ENCODE results near the gene MED13L.

MED13L gene

GRCh38 chr12:116057356-116057755 is 220.1 kb downstream of the MED13L start:
- H3K9me3 ChIP-seq (ENCODE audit: insufficient read depth, low read length), result no peaks in the 10 kb centered on the region
- no peaks in the 10 kb centered on the region for H3K27me3 ChIP-seq (ENCODE audit: insufficient read depth, insufficient read length)
- no peaks in the 10 kb centered on the region for H3K36me3 ChIP-seq (ENCODE audit: insufficient read depth, insufficient read length, low read length)
- no peak for TF ChIP-seq YY1 (IDR thresholded peaks at IDR 0.05; ENCODE audit: insufficient read depth, insufficient read length)
- no peak for TF ChIP-seq ZNF274 (IDR thresholded peaks at IDR 0.05; ENCODE audit: low read depth, low read length)
- no peak for TF ChIP-seq SUZ12 (IDR thresholded peaks at IDR 0.05; ENCODE audit: extremely low read depth, insufficient read depth, insufficient read length)
- no peak overlapping the region for H3K4me3 ChIP-seq (ENCODE audit: insufficient read length, low read depth)
- no peak for DNase-seq (ENCODE audit: low read depth, low spot score)
- no peaks in the 10 kb centered on the region for H3K4me1 ChIP-seq (ENCODE audit: insufficient read depth, insufficient read length)
- no peak overlapping the region for H3K9ac ChIP-seq (ENCODE audit: insufficient read length, low read depth)

DNA sequence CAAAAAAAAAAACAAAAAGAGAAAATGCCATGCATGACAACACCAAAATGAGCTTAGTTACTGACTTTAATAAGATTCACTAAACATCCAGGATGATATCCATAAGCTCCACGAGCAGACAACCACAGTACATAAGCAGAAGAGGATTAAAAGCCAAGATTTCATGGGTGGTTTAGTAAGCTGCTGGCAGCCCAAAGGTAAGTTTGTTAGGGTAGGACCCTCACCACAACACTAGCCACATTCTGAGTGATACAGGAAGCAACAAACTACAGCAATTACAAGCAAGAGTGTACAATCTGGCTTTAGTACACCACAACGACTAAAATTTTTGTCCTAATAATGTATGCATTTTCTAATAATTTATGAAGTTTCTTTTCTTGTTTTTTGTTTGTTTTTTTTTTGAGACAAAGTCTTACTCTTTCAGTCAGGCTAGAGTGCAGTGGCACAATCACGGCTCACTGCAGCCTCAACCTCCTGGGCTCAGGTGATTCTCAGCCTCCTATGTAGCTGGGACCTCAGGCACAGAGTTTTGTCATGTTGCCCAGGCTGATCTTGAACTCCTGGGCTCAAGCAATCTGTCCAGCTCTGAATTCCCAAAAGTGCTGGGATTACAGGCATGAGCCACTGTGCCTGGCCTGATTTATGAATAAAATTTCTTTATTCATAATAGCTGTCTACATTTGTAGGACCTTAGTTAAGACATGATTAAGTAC is 221.4 kb downstream of the MED13L start:
- no peaks in the 10 kb centered on the region for H3K36me3 ChIP-seq (ENCODE audit: insufficient read depth, insufficient read length, low read length)
- H3K4me3 ChIP-seq (ENCODE audit: insufficient read length, low read depth), result no peak overlapping the region
- TF ChIP-seq YY1 (IDR thresholded peaks at IDR 0.05; ENCODE audit: insufficient read depth, insufficient read length), result no peak
- TF ChIP-seq ZNF274 (IDR thresholded peaks at IDR 0.05; ENCODE audit: low read depth, low read length), result no peak
- no peak for TF ChIP-seq SUZ12 (IDR thresholded peaks at IDR 0.05; ENCODE audit: extremely low read depth, insufficient read depth, insufficient read length)
- no peak overlapping the region for H3K9ac ChIP-seq (ENCODE audit: insufficient read length, low read depth)
- H3K4me1 ChIP-seq (ENCODE audit: insufficient read depth, insufficient read length), result no peaks in the 10 kb centered on the region
- no peak for DNase-seq (ENCODE audit: low read depth, low spot score)
- no peaks in the 10 kb centered on the region for H3K27me3 ChIP-seq (ENCODE audit: insufficient read depth, insufficient read length)
- H3K9me3 ChIP-seq (ENCODE audit: insufficient read depth, low read length), result no peaks in the 10 kb centered on the region

- H3K36me3 ChIP-seq (ENCODE audit: insufficient read depth, insufficient read length, low read length), result no peaks in the 10 kb centered on the region
- no peaks in the 10 kb centered on the region for H3K4me1 ChIP-seq (ENCODE audit: insufficient read depth, insufficient read length)
- DNase-seq (ENCODE audit: low read depth, low spot score), result no peak
- H3K9ac ChIP-seq (ENCODE audit: insufficient read length, low read depth), result no peak overlapping the region
- H3K4me3 ChIP-seq (ENCODE audit: insufficient read length, low read depth), result no peak overlapping the region
- TF ChIP-seq YY1 (IDR thresholded peaks at IDR 0.05; ENCODE audit: insufficient read depth, insufficient read length) (no peak), SUZ12 (IDR thresholded peaks at IDR 0.05; ENCODE audit: extremely low read depth, insufficient read depth, insufficient read length) (no peak), ZNF274 (IDR thresholded peaks at IDR 0.05; ENCODE audit: low read depth, low read length) (no peak)
- H3K9me3 ChIP-seq (ENCODE audit: insufficient read depth, low read length), result no peaks in the 10 kb centered on the region
- H3K27me3 ChIP-seq (ENCODE audit: insufficient read depth, insufficient read length), result no peaks in the 10 kb centered on the region
Measured at GRCh38 chr12:116054280-116054679, 223.2 kb downstream of the MED13L start.

- no peak overlapping the region for H3K4me3 ChIP-seq (ENCODE audit: insufficient read length, low read depth)
- no peaks in the 10 kb centered on the region for H3K36me3 ChIP-seq (ENCODE audit: insufficient read depth, insufficient read length, low read length)
- TF ChIP-seq ZNF274 (IDR thresholded peaks at IDR 0.05; ENCODE audit: low read depth, low read length), result no peak
- TF ChIP-seq SUZ12 (IDR thresholded peaks at IDR 0.05; ENCODE audit: extremely low read depth, insufficient read depth, insufficient read length), result no peak
- no peak for DNase-seq (ENCODE audit: low read depth, low spot score)
- H3K9ac ChIP-seq (ENCODE audit: insufficient read length, low read depth), result no peak overlapping the region
- H3K9me3 ChIP-seq (ENCODE audit: insufficient read depth, low read length), result no peaks in the 10 kb centered on the region
- no peaks in the 10 kb centered on the region for H3K27me3 ChIP-seq (ENCODE audit: insufficient read depth, insufficient read length)
- H3K4me1 ChIP-seq (ENCODE audit: insufficient read depth, insufficient read length), result no peaks in the 10 kb centered on the region
Measured at GRCh38 chr12:116053479-116054200, 223.9 kb downstream of the MED13L start.

DNA sequence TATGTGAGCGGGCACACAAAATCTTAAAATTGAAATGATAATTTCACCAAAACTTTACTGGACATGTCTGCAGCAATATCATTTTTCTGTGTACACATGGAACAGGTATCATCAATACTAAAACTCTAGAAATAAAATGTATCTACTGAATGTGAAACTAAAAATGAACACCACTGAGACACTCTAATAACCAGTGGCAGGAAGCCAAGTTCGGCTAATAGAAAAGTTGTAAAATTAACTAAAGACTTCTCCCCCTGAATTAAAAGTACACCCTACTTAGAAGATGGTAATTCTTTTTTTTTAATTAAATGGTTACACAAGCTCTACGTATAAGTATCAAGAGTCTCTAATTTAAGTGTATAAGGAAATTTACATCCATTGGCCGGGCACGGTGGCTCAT is 227.2 kb downstream of the MED13L start:
- Histone ChIP-seq H3K27me3 (ENCODE audit: insufficient read depth, insufficient read length) (no peaks in the 10 kb centered on the region), H3K9me3 (ENCODE audit: insufficient read depth, low read length) (no peaks in the 10 kb centered on the region), H3K4me1 (ENCODE audit: insufficient read depth, insufficient read length) (no peaks in the 10 kb centered on the region), H3K9ac (ENCODE audit: insufficient read length, low read depth) (no peak overlapping the region), H3K36me3 (ENCODE audit: insufficient read depth, insufficient read length, low read length) (no peaks in the 10 kb centered on the region), H3K4me3 (ENCODE audit: insufficient read length, low read depth) (no peak overlapping the region)
- TF ChIP-seq ZNF274 (IDR thresholded peaks at IDR 0.05; ENCODE audit: low read depth, low read length), result no peak
- no peak for TF ChIP-seq YY1 (IDR thresholded peaks at IDR 0.05; ENCODE audit: insufficient read depth, insufficient read length)
- no peak for TF ChIP-seq SUZ12 (IDR thresholded peaks at IDR 0.05; ENCODE audit: extremely low read depth, insufficient read depth, insufficient read length)
- no peak for DNase-seq (ENCODE audit: low read depth, low spot score)

DNA sequence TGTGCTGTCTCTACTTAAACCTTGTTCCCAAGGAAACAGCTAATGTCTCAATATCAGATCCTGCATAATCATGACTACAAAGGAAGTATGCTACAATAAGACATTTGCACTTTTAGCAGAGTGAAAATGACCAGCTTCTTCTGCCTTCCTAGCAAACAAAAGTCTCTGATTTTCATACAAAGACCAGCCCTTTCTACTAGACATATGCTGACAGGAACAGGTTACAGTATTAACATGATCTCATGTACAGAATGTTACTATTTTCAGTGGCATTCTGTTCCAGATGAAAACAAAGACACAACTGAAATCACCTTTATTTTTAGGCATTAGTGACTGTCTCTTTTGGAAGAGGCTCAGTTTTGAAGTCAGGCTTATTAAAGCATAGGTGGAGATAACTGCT is 228.6 kb downstream of the MED13L start:
- no peak overlapping the region for H3K9ac ChIP-seq (ENCODE audit: insufficient read length, low read depth)

GRCh38 chr12:116046039-116046438 is 231.5 kb downstream of the MED13L start:
- Histone ChIP-seq H3K27me3 (ENCODE audit: insufficient read depth, insufficient read length) (no peaks in the 10 kb centered on the region), H3K4me1 (ENCODE audit: insufficient read depth, insufficient read length) (no peaks in the 10 kb centered on the region), H3K36me3 (ENCODE audit: insufficient read depth, insufficient read length, low read length) (no peaks in the 10 kb centered on the region), H3K9ac (ENCODE audit: insufficient read length, low read depth) (no peak overlapping the region), H3K4me3 (ENCODE audit: insufficient read length, low read depth) (no peak overlapping the region), H3K9me3 (ENCODE audit: insufficient read depth, low read length) (no peaks in the 10 kb centered on the region)
- no peak for DNase-seq (ENCODE audit: low read depth, low spot score)
- TF ChIP-seq ZNF274 (IDR thresholded peaks at IDR 0.05; ENCODE audit: low read depth, low read length) (no peak), YY1 (IDR thresholded peaks at IDR 0.05; ENCODE audit: insufficient read depth, insufficient read length) (no peak), SUZ12 (IDR thresholded peaks at IDR 0.05; ENCODE audit: extremely low read depth, insufficient read depth, insufficient read length) (no peak)

More for the DNA sequence above, 228.6 kb downstream of the MED13L start:
- no peak for DNase-seq (ENCODE audit: low read depth, low spot score)
- Histone ChIP-seq H3K4me1 (ENCODE audit: insufficient read depth, insufficient read length) (no peaks in the 10 kb centered on the region), H3K4me3 (ENCODE audit: insufficient read length, low read depth) (no peak overlapping the region), H3K27me3 (ENCODE audit: insufficient read depth, insufficient read length) (no peaks in the 10 kb centered on the region), H3K9me3 (ENCODE audit: insufficient read depth, low read length) (no peaks in the 10 kb centered on the region), H3K36me3 (ENCODE audit: insufficient read depth, insufficient read length, low read length) (no peaks in the 10 kb centered on the region)
- TF ChIP-seq ZNF274 (IDR thresholded peaks at IDR 0.05; ENCODE audit: low read depth, low read length), result no peak
- TF ChIP-seq SUZ12 (IDR thresholded peaks at IDR 0.05; ENCODE audit: extremely low read depth, insufficient read depth, insufficient read length), result no peak
- no peak for TF ChIP-seq YY1 (IDR thresholded peaks at IDR 0.05; ENCODE audit: insufficient read depth, insufficient read length)

Data from NT2/D1 (cell line).